Activated T-helper 2 cell treated with anti-CD3 and anti-CD28 coated beads, Interferon-gamma antibody, Interleukin-2, Interleukin-4, amounts not matched to agents 10 μg/mL and 5 μg/mL and 100 μg/mL, durations not matched to agents 14 hours and 24 hours and 36 hours (primary cell): Measurements from ENCODE around the gene LMTK2. TPM values are rescaled to one million over a fixed set of nuclear protein-coding genes. Genes with fewer than 3 reads are reported as not detected.

ENCODE experiments used
- DNase-seq: peaks from one replicate; pipeline ENCODE4 v3.0.0; 2021; ENCODE audit warnings: low spot score
- H3K27ac Mint-ChIP-seq: one replicate; pipeline ENCODE4 v1.8.0; 2021; ENCODE audit warnings: mixed read lengths
- H3K27me3 Mint-ChIP-seq: one replicate; pipeline ENCODE4 v1.8.0; 2021; ENCODE audit warnings: low read depth, mixed read lengths
- H3K36me3 Mint-ChIP-seq: one replicate; pipeline ENCODE4 v1.8.0; 2021; ENCODE audit warnings: low read depth, mixed read lengths
- H3K4me1 Mint-ChIP-seq: one replicate; pipeline ENCODE4 v1.8.0; 2021; ENCODE audit warnings: low read depth, mixed read lengths
- H3K4me3 Mint-ChIP-seq: one replicate; pipeline ENCODE4 v1.8.0; 2021; ENCODE audit warnings: low read depth, mild to moderate bottlenecking, moderate library complexity, mixed read lengths
- H3K9me3 Mint-ChIP-seq: one replicate; pipeline ENCODE4 v1.8.0; 2021; ENCODE audit warnings: mixed read lengths
- intact Hi-C: fragments of 100-400 bp; cut with micrococcal nuclease; formaldehyde crosslinking; loops from one replicate; pipeline ENCODE4 v1.15.1; 2023
- total RNA-seq: library from RNA; stranded (reverse); gene quantifications from 2 replicates; pipeline ENCODE4 v1.2.3, GENCODE V29; 2022

Gene LMTK2
- total RNA-seq, 1 donor from 2014 or later = 14.7 TPM

GRCh38 chr7:98134420-98135228 is 28.0 kb downstream of the LMTK2 start:
- Mint-ChIP-seq H3K27ac (no peak overlapping the region), H3K36me3 (peaks cover 14% of the 10 kb centered on the region), H3K9me3 (no peaks in the 10 kb centered on the region), H3K4me1 (peaks cover 30% of the 10 kb centered on the region), H3K4me3 (no peak overlapping the region), H3K27me3 (peaks cover 12% of the 10 kb centered on the region)
- intact Hi-C loops = loop anchor here (5.0 kb wide), 2 partner anchors 33 to 68 kb away; no protein-coding TSS in a partner anchor
- no peak for DNase-seq

- H3K4me3 Mint-ChIP-seq = no peak overlapping the region
- no peaks in the 10 kb centered on the region for H3K9me3 Mint-ChIP-seq
- peaks cover 11% of the 10 kb centered on the region for H3K27me3 Mint-ChIP-seq
- DNase-seq = no peak
- H3K4me1 Mint-ChIP-seq = peaks cover 28% of the 10 kb centered on the region
- intact Hi-C loops = no loop called here
- H3K27ac Mint-ChIP-seq = no peak overlapping the region
- peaks cover 17% of the 10 kb centered on the region for H3K36me3 Mint-ChIP-seq
Observed at GRCh38 chr7:98135984-98136383, 29.3 kb downstream of the LMTK2 start.

- Mint-ChIP-seq H3K4me3 (no peak overlapping the region), H3K4me1 (peaks cover 24% of the 10 kb centered on the region), H3K27ac (no peak overlapping the region), H3K27me3 (peaks cover 8% of the 10 kb centered on the region), H3K36me3 (peaks cover 18% of the 10 kb centered on the region), H3K9me3 (no peaks in the 10 kb centered on the region)
- DNase-seq = no peak
- intact Hi-C loops = no loop called here
Observed at GRCh38 chr7:98136423-98136822, 29.8 kb downstream of the LMTK2 start.

DNA sequence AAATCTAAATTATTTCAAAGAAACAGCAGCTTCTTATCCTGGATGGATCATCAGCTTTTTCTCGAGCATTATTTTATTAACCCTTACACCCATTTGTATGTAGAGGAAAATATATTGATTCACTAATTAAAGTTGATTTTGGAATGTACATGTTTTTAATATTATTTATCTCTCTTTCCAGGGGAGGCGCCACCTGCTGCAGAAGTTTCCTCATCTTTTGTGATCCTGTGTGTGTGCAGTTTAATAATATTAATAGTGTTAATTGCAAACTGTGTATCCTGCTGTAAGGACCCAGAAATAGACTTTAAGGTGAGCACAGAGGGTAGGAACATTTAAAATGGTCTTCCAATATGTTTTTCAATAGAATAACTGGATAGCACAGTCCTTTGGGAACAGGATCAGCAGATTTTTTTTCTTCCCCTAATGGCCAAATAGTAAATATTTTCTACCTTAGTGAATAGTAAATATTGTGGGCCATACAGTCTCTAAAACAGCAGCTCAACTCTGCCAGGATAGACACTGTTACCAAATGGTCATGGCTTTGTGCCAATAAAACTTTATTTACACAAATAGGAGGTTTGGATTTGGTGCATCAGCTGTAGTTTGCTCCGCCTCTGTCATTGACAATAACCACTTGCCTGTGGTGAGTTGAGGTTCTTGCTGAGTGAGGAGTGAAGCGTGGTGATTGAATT is 30.6 kb downstream of the LMTK2 start:
- Mint-ChIP-seq H3K4me3 (no peak overlapping the region), H3K4me1 (peaks cover 17% of the 10 kb centered on the region)
- intact Hi-C loops = no loop called here

GRCh38 chr7:98137826-98138151 is 31.1 kb downstream of the LMTK2 start:
- intact Hi-C loops = no loop called here
- Mint-ChIP-seq H3K27ac (no peak overlapping the region), H3K4me3 (no peak overlapping the region), H3K36me3 (peaks cover 23% of the 10 kb centered on the region), H3K27me3 (peaks cover 8% of the 10 kb centered on the region), H3K9me3 (no peaks in the 10 kb centered on the region), H3K4me1 (peaks cover 13% of the 10 kb centered on the region)
- DNase-seq = no peak

More for the DNA sequence above, 30.6 kb downstream of the LMTK2 start:
- peaks cover 8% of the 10 kb centered on the region for H3K27me3 Mint-ChIP-seq
- no peak overlapping the region for H3K27ac Mint-ChIP-seq
- H3K9me3 Mint-ChIP-seq = no peaks in the 10 kb centered on the region
- DNase-seq = no peak
- peaks cover 23% of the 10 kb centered on the region for H3K36me3 Mint-ChIP-seq

DNA sequence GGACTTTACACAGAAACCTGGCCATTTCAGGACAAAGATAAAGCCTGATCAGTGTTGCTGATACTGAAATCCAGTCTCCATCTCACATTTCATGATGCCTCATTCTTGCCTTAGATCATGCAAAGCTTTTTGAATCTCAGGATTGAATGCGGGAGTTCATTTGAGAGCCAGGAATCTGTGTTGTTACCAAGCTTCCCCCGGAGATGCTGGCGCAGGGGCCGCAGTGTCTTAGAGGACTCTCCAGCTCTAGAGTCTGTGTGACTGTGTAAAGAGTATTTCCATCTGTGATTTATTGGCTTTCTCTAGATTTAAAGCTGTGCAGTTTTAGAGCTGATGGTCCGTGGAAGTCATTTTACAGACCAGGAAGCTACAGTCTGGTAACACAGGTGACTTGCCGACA is 32.0 kb downstream of the LMTK2 start:
- no peaks in the 10 kb centered on the region for H3K9me3 Mint-ChIP-seq
- no peak for DNase-seq
- H3K27me3 Mint-ChIP-seq = peaks cover 8% of the 10 kb centered on the region
- H3K36me3 Mint-ChIP-seq = peaks cover 30% of the 10 kb centered on the region
- H3K4me1 Mint-ChIP-seq = peaks cover 4% of the 10 kb centered on the region
- intact Hi-C loops = no loop called here
- H3K4me3 Mint-ChIP-seq = no peak overlapping the region
- no peak overlapping the region for H3K27ac Mint-ChIP-seq

GRCh38 chr7:98142658-98143057 is 36.0 kb downstream of the LMTK2 start:
- Mint-ChIP-seq H3K36me3 (peaks cover 36% of the 10 kb centered on the region), H3K27me3 (no peaks in the 10 kb centered on the region), H3K4me1 (no peaks in the 10 kb centered on the region)

DNA sequence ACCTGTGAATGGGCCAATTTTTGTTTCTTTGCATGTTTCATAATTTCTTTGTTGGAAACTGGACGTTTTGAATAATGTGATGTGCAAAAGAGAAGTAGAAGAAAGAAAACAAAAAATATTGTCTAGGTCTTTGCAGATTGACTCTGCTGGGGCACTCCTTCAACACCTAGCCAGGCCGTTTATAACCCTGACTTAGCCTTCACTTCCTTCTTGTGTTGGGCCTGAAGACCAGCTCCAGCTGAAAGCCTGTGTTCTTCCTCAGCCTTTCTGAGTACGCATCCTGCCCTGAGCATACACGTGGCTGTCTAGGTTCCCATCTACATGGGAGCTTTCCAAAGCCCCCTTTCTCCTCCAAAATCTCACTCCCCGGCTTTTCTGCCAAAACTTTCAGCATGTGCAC is 41.9 kb downstream of the LMTK2 start:
- intact Hi-C loops = no loop called here
- Mint-ChIP-seq H3K4me1 (no peaks in the 10 kb centered on the region), H3K9me3 (no peaks in the 10 kb centered on the region), H3K36me3 (peaks cover 22% of the 10 kb centered on the region), H3K4me3 (no peak overlapping the region), H3K27me3 (no peaks in the 10 kb centered on the region), H3K27ac (no peak overlapping the region)
- no peak for DNase-seq

More at GRCh38 chr7:98142658-98143057, 36.0 kb downstream of the LMTK2 start:
- no peak overlapping the region for H3K27ac Mint-ChIP-seq
- no peak overlapping the region for H3K4me3 Mint-ChIP-seq
- DNase-seq = no peak
- intact Hi-C loops = no loop called here
- H3K9me3 Mint-ChIP-seq = no peaks in the 10 kb centered on the region

DNA sequence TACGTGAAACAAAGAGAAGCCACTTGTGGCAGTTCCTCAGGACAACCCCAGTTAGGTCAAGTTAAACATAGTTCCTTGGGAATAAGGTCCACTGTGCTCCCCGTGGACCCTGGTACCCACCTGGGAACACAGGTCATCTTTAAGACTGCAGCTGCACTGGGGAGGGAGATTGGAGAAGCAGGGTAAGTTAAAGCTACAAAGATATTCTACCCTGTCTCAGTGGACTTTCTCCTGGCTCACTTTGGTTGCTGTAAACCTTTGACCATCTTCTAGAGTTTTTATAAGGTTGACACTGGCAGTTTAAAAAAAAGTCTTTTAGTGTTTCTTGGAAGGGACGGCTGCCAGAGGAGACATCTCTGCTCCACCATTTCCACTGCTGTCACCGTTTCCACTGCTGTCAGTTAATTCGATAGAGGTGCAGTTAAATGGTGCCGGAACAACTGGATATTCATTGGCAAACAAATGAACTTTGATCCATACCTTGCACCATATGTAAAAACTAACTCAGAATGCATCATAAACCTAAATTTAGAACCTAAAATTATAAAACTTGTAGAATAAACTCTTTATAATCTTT is 42.5 kb downstream of the LMTK2 start:
- intact Hi-C loops = no loop called here
- H3K4me3 Mint-ChIP-seq = no peak overlapping the region
- no peak overlapping the region for H3K27ac Mint-ChIP-seq
- no peaks in the 10 kb centered on the region for H3K9me3 Mint-ChIP-seq
- H3K36me3 Mint-ChIP-seq = peaks cover 21% of the 10 kb centered on the region
- no peak for DNase-seq
- no peaks in the 10 kb centered on the region for H3K27me3 Mint-ChIP-seq
- no peaks in the 10 kb centered on the region for H3K4me1 Mint-ChIP-seq

GRCh38 chr7:98151884-98152283 is 45.2 kb downstream of the LMTK2 start:
- no peaks in the 10 kb centered on the region for H3K4me1 Mint-ChIP-seq
- peaks cover 23% of the 10 kb centered on the region for H3K36me3 Mint-ChIP-seq
- DNase-seq = no peak
- H3K4me3 Mint-ChIP-seq = no peak overlapping the region
- H3K9me3 Mint-ChIP-seq = no peaks in the 10 kb centered on the region
- H3K27me3 Mint-ChIP-seq = no peaks in the 10 kb centered on the region
- no peak overlapping the region for H3K27ac Mint-ChIP-seq
- intact Hi-C loops = no loop called here

DNA sequence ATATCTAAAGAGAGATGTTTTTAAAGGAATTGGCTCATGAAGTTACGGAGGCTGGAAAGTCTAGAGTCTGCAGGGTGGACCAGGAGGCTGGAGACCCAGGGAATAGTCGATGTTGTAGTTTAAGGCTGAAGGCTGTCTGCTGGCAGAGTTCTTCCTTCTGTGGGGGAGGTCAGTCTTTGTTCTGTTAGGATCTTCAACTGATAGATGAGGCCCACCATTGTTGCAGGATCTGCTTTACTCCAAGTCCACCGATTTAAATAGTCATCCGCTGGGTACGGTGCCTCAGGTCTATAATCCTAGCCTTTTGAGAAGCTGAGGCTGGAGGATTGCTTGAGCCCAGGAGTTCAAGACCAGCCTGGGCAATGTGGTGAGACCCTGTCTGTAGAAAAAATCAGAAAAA is 50.0 kb downstream of the LMTK2 start:
- H3K27ac Mint-ChIP-seq = no peak overlapping the region
- intact Hi-C loops = no loop called here
- no peak overlapping the region for H3K4me3 Mint-ChIP-seq
- H3K9me3 Mint-ChIP-seq = no peaks in the 10 kb centered on the region
- no peaks in the 10 kb centered on the region for H3K27me3 Mint-ChIP-seq
- DNase-seq = no peak
- no peaks in the 10 kb centered on the region for H3K4me1 Mint-ChIP-seq
- H3K36me3 Mint-ChIP-seq = peaks cover 28% of the 10 kb centered on the region

DNA sequence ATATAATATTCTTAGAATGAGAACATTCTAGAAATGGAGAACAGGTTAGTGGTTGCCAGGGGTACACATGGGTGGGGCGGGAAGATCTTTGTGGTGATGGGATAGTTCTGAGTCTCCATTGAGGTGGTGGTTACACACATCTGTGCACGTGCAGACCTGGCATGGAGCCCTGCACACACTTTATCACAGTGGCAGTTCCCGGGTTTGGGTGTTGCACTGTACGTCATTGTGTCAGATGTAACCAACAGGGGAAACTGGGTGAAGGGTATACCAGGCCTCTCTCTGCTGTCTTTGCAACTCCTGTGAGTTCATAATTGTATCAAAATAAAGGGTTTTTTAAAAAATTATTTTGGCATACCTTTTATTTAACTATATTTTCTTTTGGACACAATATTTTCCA is 51.1 kb downstream of the LMTK2 start:
- Mint-ChIP-seq H3K27ac (no peak overlapping the region), H3K27me3 (no peaks in the 10 kb centered on the region), H3K36me3 (peaks cover 23% of the 10 kb centered on the region), H3K4me3 (no peak overlapping the region), H3K9me3 (no peaks in the 10 kb centered on the region), H3K4me1 (no peaks in the 10 kb centered on the region)
- intact Hi-C loops = no loop called here
- DNase-seq = no peak

DNA sequence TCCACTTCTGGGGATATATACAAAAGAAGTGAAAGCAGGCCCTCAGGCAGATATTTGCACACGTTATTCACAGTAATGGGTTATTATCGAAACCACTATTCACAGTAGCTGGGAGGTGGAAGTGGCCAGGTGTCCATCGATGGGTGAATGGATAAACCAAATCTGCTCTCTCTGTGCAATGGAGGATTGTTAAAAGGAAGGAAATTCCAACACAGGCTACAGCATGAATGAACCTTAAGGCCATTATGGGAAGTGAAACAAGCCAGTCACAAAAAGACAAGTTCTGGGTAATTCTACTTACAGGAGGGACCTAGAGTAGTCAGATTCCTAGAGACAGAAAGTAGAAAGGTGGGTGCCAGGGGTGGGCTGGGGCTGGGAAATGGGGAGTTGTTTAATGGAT is 56.1 kb downstream of the LMTK2 start:
- Mint-ChIP-seq H3K36me3 (peaks cover 6% of the 10 kb centered on the region), H3K27me3 (no peaks in the 10 kb centered on the region), H3K4me3 (no peak overlapping the region), H3K9me3 (no peaks in the 10 kb centered on the region), H3K4me1 (peaks cover 1% of the 10 kb centered on the region), H3K27ac (no peak overlapping the region)
- intact Hi-C loops = no loop called here
- DNase-seq = no peak
